GM12874 (cell line): Measurements from ENCODE around the gene PRKCH.

Experiments used
- CTCF ChIP-seq: IDR thresholded peaks from 2 replicates; pipeline ENCODE4 v1.5.1; 2011; ENCODE audit warnings: low read depth, mild to moderate bottlenecking, control low read depth, low read length, moderate library complexity; ENCODE audit not compliant: insufficient read depth

PRKCH gene

GRCh38 chr14:61584331-61584741 is 263.0 kb downstream of the PRKCH start:
- TF ChIP-seq CTCF = no peak

- no peak for TF ChIP-seq CTCF
Observed at GRCh38 chr14:61585598-61586543, 264.5 kb downstream of the PRKCH start.

GRCh38 chr14:61586544-61587055 is 265.2 kb downstream of the PRKCH start:
- no peak for TF ChIP-seq CTCF

GRCh38 chr14:61587081-61587713 is 265.8 kb downstream of the PRKCH start:
- TF ChIP-seq CTCF = no peak

GRCh38 chr14:61588419-61588901 is 267.1 kb downstream of the PRKCH start:
- TF ChIP-seq CTCF = no peak

GRCh38 chr14:61589691-61590581 is 268.6 kb downstream of the PRKCH start:
- TF ChIP-seq CTCF = no peak
